Activated naive CD4-positive, alpha-beta T cell treated with anti-CD3 and anti-CD28 coated beads for 36 hours (primary cell): Measurements from ENCODE around the gene VAMP1. TPM values are rescaled to one million over a fixed set of nuclear protein-coding genes. Genes with fewer than 3 reads are reported as not detected.
"Not testable (repeated sequence)": the region's sequence is repeated elsewhere in the genome, so short reads cannot be mapped to it uniquely, and the experiment has no call there.

Experiments
- CTCF ChIA-PET: fragments of 350-600 bp; sonication (Branson Sonifier 250); formaldehyde crosslinking; loops from one replicate; lab custom pipeline; 2021; ENCODE audit warnings: antibody characterized with exemption; lab: Charles Lee
- DNase-seq: peaks from one replicate; pipeline ENCODE4 v3.0.0-alpha.2; 2020
- H3K27ac Mint-ChIP-seq: one replicate; pipeline ENCODE4 v1.8.0; 2021; ENCODE audit warnings: mild to moderate bottlenecking, mixed read lengths
- H3K27me3 Mint-ChIP-seq: one replicate; pipeline ENCODE4 v1.8.0; 2021; ENCODE audit warnings: low read depth, mixed read lengths
- H3K36me3 Mint-ChIP-seq: one replicate; pipeline ENCODE4 v1.8.0; 2021; ENCODE audit warnings: low read depth, mixed read lengths
- H3K4me1 Mint-ChIP-seq: one replicate; pipeline ENCODE4 v1.8.0; 2021; ENCODE audit warnings: low read depth, mixed read lengths
- H3K4me3 Mint-ChIP-seq: one replicate; pipeline ENCODE4 v1.8.0; 2021; ENCODE audit warnings: mild to moderate bottlenecking, moderate library complexity, mixed read lengths
- H3K9me3 Mint-ChIP-seq: one replicate; pipeline ENCODE4 v1.8.0; 2021; ENCODE audit warnings: mixed read lengths
- intact Hi-C: fragments of 100-400 bp; cut with micrococcal nuclease; formaldehyde crosslinking; loops from one replicate; pipeline ENCODE4 v1.15.1; 2023
- total RNA-seq, 2 experiments: library from RNA; stranded (reverse); gene quantifications; one replicate each; pipeline ENCODE4 v1.2.3, GENCODE V29; 2021

Gene VAMP1
- total RNA-seq, 2 experiments from 2014 or later, result 31.9 to 33.5 TPM

GRCh38 chr12:6467571-6468282, 2.8 kb downstream of the VAMP1 start:
- H3K27me3 Mint-ChIP-seq, H3K9me3 Mint-ChIP-seq, intact Hi-C loops, DNase-seq: not testable (repeated sequence)
- H3K36me3 Mint-ChIP-seq, result peaks cover 62% of the 10 kb centered on the region
- H3K4me1 Mint-ChIP-seq, result peaks cover 79% of the 10 kb centered on the region
- H3K27ac Mint-ChIP-seq, result peak overlapping the region; percentile 90
- CTCF ChIA-PET, result interaction anchor here (0.6 to 4.2 kb wide), 3 partner anchors 22 to 124 kb away, joined by 3 to 21 read pairs (median 3); partner anchors contain the start of gene CD27
- H3K4me3 Mint-ChIP-seq, result peak overlapping the region; percentile 91

GRCh38 chr12:6466751-6467150, 3.7 kb downstream of the VAMP1 start:
- peak overlapping the region; percentile 5 for H3K4me3 Mint-ChIP-seq
- H3K9me3 Mint-ChIP-seq, H3K27me3 Mint-ChIP-seq, DNase-seq, intact Hi-C loops: not testable (repeated sequence)
- H3K36me3 Mint-ChIP-seq, result peaks cover 72% of the 10 kb centered on the region
- H3K27ac Mint-ChIP-seq, result peak overlapping the region; percentile 83
- CTCF ChIA-PET, result interaction anchor here (1.6 to 7.9 kb wide), 5 partner anchors 15 to 144 kb away, joined by 4 to 223 read pairs (median 25); partner anchors contain the start of genes CD27 and TAPBPL
- H3K4me1 Mint-ChIP-seq, result peaks cover 84% of the 10 kb centered on the region

- peak; percentile 5 for DNase-seq
- peaks cover 77% of the 10 kb centered on the region for H3K36me3 Mint-ChIP-seq
- no peak overlapping the region for H3K4me3 Mint-ChIP-seq
- H3K9me3 Mint-ChIP-seq, result no peaks in the 10 kb centered on the region
- intact Hi-C loops, result no loop called here
- H3K27me3 Mint-ChIP-seq, result no peaks in the 10 kb centered on the region
- CTCF ChIA-PET, result interaction anchor here (0.6 to 7.9 kb wide), 21 partner anchors 9 to 190 kb away, joined by 3 to 223 read pairs (median 5); partner anchors contain the start of genes CD27, TAPBPL and TNFRSF1A
- peak overlapping the region; percentile 83 for H3K27ac Mint-ChIP-seq
- peaks cover 84% of the 10 kb centered on the region for H3K4me1 Mint-ChIP-seq
Measured at GRCh38 chr12:6466184-6466573, 4.3 kb downstream of the VAMP1 start.

GRCh38 chr12:6465467-6466183, 4.9 kb downstream of the VAMP1 start:
- CTCF ChIA-PET, result interaction anchor here (0.6 to 7.9 kb wide), 31 partner anchors 9 to 373 kb away, joined by 3 to 223 read pairs (median 5); partner anchors contain the start of genes CD27, TAPBPL and TNFRSF1A
- Mint-ChIP-seq H3K27me3 (no peaks in the 10 kb centered on the region), H3K4me1 (peaks cover 86% of the 10 kb centered on the region), H3K9me3 (no peaks in the 10 kb centered on the region), H3K27ac (peak overlapping the region; percentile 83), H3K4me3 (no peak overlapping the region), H3K36me3 (peaks cover 82% of the 10 kb centered on the region)
- peak; percentile 68 for DNase-seq
- intact Hi-C loops, result loop anchor here (1.0 kb wide), 1 partner anchor 42 kb away; no protein-coding TSS in a partner anchor

GRCh38 chr12:6464531-6464930, 5.9 kb downstream of the VAMP1 start:
- Mint-ChIP-seq H3K4me3 (peak overlapping the region; percentile 19), H3K36me3 (peaks cover 89% of the 10 kb centered on the region), H3K9me3 (no peaks in the 10 kb centered on the region), H3K27me3 (no peaks in the 10 kb centered on the region), H3K4me1 (peaks cover 93% of the 10 kb centered on the region), H3K27ac (peak overlapping the region; percentile 97)
- CTCF ChIA-PET, result interaction anchor here (0.6 to 7.9 kb wide), 21 partner anchors 8 to 512 kb away, joined by 3 to 223 read pairs (median 6); partner anchors contain the start of genes CD27, TAPBPL and TNFRSF1A
- DNase-seq, result peak; percentile 15
- intact Hi-C loops, result no loop called here

GRCh38 chr12:6463858-6464257, 6.6 kb downstream of the VAMP1 start:
- peak overlapping the region; percentile 80 for H3K4me3 Mint-ChIP-seq
- peaks cover 95% of the 10 kb centered on the region for H3K4me1 Mint-ChIP-seq
- no peaks in the 10 kb centered on the region for H3K9me3 Mint-ChIP-seq
- H3K36me3 Mint-ChIP-seq, result peaks cover 89% of the 10 kb centered on the region
- intact Hi-C loops, result loop anchor here (2.0 kb wide), 1 partner anchor 71 kb away; the partner anchor contains the start of gene GAPDH
- peak; percentile 7 for DNase-seq
- H3K27me3 Mint-ChIP-seq, result no peaks in the 10 kb centered on the region
- peak overlapping the region; percentile 97 for H3K27ac Mint-ChIP-seq
- CTCF ChIA-PET, result interaction anchor here (0.5 to 7.9 kb wide), 7 partner anchors 12 to 471 kb away, joined by 3 to 223 read pairs (median 3); partner anchors contain the start of genes CD27 and TAPBPL

- H3K9me3 Mint-ChIP-seq, result no peaks in the 10 kb centered on the region
- no peaks in the 10 kb centered on the region for H3K27me3 Mint-ChIP-seq
- intact Hi-C loops, result loop anchor here (2.0 kb wide), 1 partner anchor 72 kb away; the partner anchor contains the start of gene GAPDH
- H3K4me1 Mint-ChIP-seq, result peaks cover 95% of the 10 kb centered on the region
- CTCF ChIA-PET, result interaction anchor here (0.8 to 7.9 kb wide), 6 partner anchors 11 to 362 kb away, joined by 3 to 223 read pairs (median 15); partner anchors contain the start of genes CD27 and TAPBPL
- H3K36me3 Mint-ChIP-seq, result peaks cover 90% of the 10 kb centered on the region
- peak overlapping the region; percentile 97 for H3K27ac Mint-ChIP-seq
- peak; percentile 32 for DNase-seq
- peak overlapping the region; percentile 80 for H3K4me3 Mint-ChIP-seq
Measured at GRCh38 chr12:6463216-6463615, 7.3 kb downstream of the VAMP1 start.

GRCh38 chr12:6462234-6462995, 8.1 kb downstream of the VAMP1 start:
- Mint-ChIP-seq H3K9me3 (no peaks in the 10 kb centered on the region), H3K27me3 (no peaks in the 10 kb centered on the region), H3K4me3 (peak overlapping the region; percentile 80), H3K36me3 (peaks cover 87% of the 10 kb centered on the region), H3K27ac (peak overlapping the region; percentile 97), H3K4me1 (peaks cover 89% of the 10 kb centered on the region)
- CTCF ChIA-PET, result interaction anchor here (0.7 to 7.9 kb wide), 8 partner anchors 10 to 178 kb away, joined by 3 to 223 read pairs (median 4); partner anchors contain the start of genes CD27 and TAPBPL
- intact Hi-C loops, result loop anchor here (1.0 to 2.0 kb wide), 5 partner anchors 8 to 126 kb away; partner anchors contain the start of genes GAPDH and VAMP1
- DNase-seq, result peak; percentile 63

- CTCF ChIA-PET, result interaction anchor here (0.7 to 7.9 kb wide), 11 partner anchors 8 to 177 kb away, joined by 3 to 223 read pairs (median 4); partner anchors contain the start of genes CD27, TAPBPL and VAMP1
Measured at GRCh38 chr12:6461401-6462233, 8.9 kb downstream of the VAMP1 start.

GRCh38 chr12:6460751-6461371, 9.6 kb downstream of the VAMP1 start:
- intact Hi-C loops, result loop anchor here (1.0 kb wide), 1 partner anchor 9 kb away; the partner anchor contains the start of gene TAPBPL
- Mint-ChIP-seq H3K9me3 (no peaks in the 10 kb centered on the region), H3K36me3 (peaks cover 87% of the 10 kb centered on the region), H3K27me3 (no peaks in the 10 kb centered on the region), H3K27ac (peak overlapping the region; percentile 97), H3K4me1 (peaks cover 85% of the 10 kb centered on the region), H3K4me3 (peak overlapping the region; percentile 80)
- CTCF ChIA-PET, result interaction anchor here (1.0 to 7.9 kb wide), 8 partner anchors 9 to 177 kb away, joined by 3 to 223 read pairs (median 8); partner anchors contain the start of genes CD27, TAPBPL and VAMP1
- peak; percentile 57 for DNase-seq

More at GRCh38 chr12:6461401-6462233, 8.9 kb downstream of the VAMP1 start:
- peak; percentile 93 for DNase-seq
- intact Hi-C loops, result loop anchor here (1.0 to 2.0 kb wide), 6 partner anchors 9 to 125 kb away; partner anchors contain the start of genes GAPDH, TAPBPL and VAMP1
- peaks cover 89% of the 10 kb centered on the region for H3K4me1 Mint-ChIP-seq
- H3K4me3 Mint-ChIP-seq, result peak overlapping the region; percentile 80
- no peaks in the 10 kb centered on the region for H3K27me3 Mint-ChIP-seq
- peaks cover 86% of the 10 kb centered on the region for H3K36me3 Mint-ChIP-seq
- peak overlapping the region; percentile 97 for H3K27ac Mint-ChIP-seq
- no peaks in the 10 kb centered on the region for H3K9me3 Mint-ChIP-seq
